OCI-LY7 (cell line): Measurements from ENCODE around the gene CAMSAP3. TPM values are rescaled to one million over a fixed set of nuclear protein-coding genes. Genes with fewer than 3 reads are reported as not detected.
A peak's percentile ranks its signal among the peaks of the same experiment; 100 is the strongest.

Source experiments
- BruUV-seq: library from RNA; stranded (reverse); fragments of 400-500 nt; replicated peaks from 2 replicates; lab custom pipeline; 2021; lab: Mats Ljungman, UMichigan
- CTCF ChIA-PET: fragments of 300-600 bp; sonication (Branson Sonifier 250); formaldehyde crosslinking; loops from one replicate; lab custom pipeline; 2022; ENCODE audit warnings: antibody characterized with exemption; ENCODE audit not compliant: unreplicated experiment; lab: Charles Lee
- POLR2A ChIA-PET: fragments of 300-600 bp; sonication (Branson Sonifier 250); formaldehyde crosslinking; loops from one replicate; lab custom pipeline; 2022; ENCODE audit warnings: antibody characterized with exemption; lab: Charles Lee
- DNase-seq: peaks from one replicate; pipeline ENCODE4 v3.0.0-alpha.2; 2015; ENCODE audit warnings: low spot score
- H2AFZ ChIP-seq: fragments of 200-600 bp; sonication (generic), shearing (Covaris generic); 2 replicates; pipeline ENCODE4 v1.6.1; 2014; ENCODE audit warnings: mild to moderate bottlenecking, antibody characterized with exemption, low read length, moderate library complexity
- H3K27ac ChIP-seq: fragments of 200-600 bp; sonication (generic); 2 replicates; pipeline ENCODE4 v1.5.1; 2014; ENCODE audit warnings: mixed run types, low read depth, mild to moderate bottlenecking, moderate library complexity, low read length, inconsistent platforms; ENCODE audit not compliant: poor library complexity, severe bottlenecking
- H3K36me3 ChIP-seq: fragments of 200-600 bp; sonication (generic); 2 replicates; pipeline ENCODE4 v1.6.1; 2014; ENCODE audit warnings: mild to moderate bottlenecking, antibody characterized with exemption, low read length, moderate library complexity, mixed read lengths; ENCODE audit not compliant: insufficient read depth
- H3K4me1 ChIP-seq: fragments of 200-600 bp; sonication (generic); 2 replicates; pipeline ENCODE4 v1.5.1; 2014; ENCODE audit warnings: mild to moderate bottlenecking, low read length; ENCODE audit not compliant: insufficient read depth, poor library complexity, severe bottlenecking
- H3K4me2 ChIP-seq: fragments of 200-600 bp; sonication (generic); 2 replicates; pipeline ENCODE4 v1.6.1; 2014; ENCODE audit warnings: mild to moderate bottlenecking, low read length
- H3K4me3 ChIP-seq: fragments of 200-600 bp; sonication (generic); 2 replicates; pipeline ENCODE4 v1.5.1; 2014; ENCODE audit warnings: mild to moderate bottlenecking, low read depth, low read length; ENCODE audit not compliant: poor library complexity, severe bottlenecking
- H3K79me2 ChIP-seq: fragments of 200-600 bp; sonication (generic); 2 replicates; pipeline ENCODE4 v1.6.1; 2016; ENCODE audit warnings: low read depth, mild to moderate bottlenecking, low read length, moderate library complexity, mixed read lengths; ENCODE audit not compliant: insufficient read depth
- H3K9me2 ChIP-seq: fragments of 200-600 bp; sonication (generic); 2 replicates; pipeline ENCODE4 v1.6.1; 2016; ENCODE audit warnings: mild to moderate bottlenecking, low read length, mixed read lengths; ENCODE audit not compliant: insufficient read depth
- H3K9me3 ChIP-seq: fragments of 200-600 bp; sonication (generic); 2 replicates; pipeline ENCODE4 v1.6.1; 2014; ENCODE audit warnings: mild to moderate bottlenecking, mixed run types, low read length, mixed read lengths
- H4K20me1 ChIP-seq: fragments of 200-600 bp; sonication (generic); 2 replicates; pipeline ENCODE4 v1.6.1; 2014; ENCODE audit warnings: mild to moderate bottlenecking, antibody characterized with exemption, low read length, moderate library complexity, mixed read lengths; ENCODE audit not compliant: insufficient read depth
- CTCF ChIP-seq: fragments of 200-600 bp; sonication (generic); conservative IDR thresholded peaks from 2 replicates; pipeline ENCODE4 v1.5.1; 2014; ENCODE audit warnings: mild to moderate bottlenecking, antibody characterized with exemption, low read length, moderate library complexity, mixed read lengths
- EZH2phosphoT487 ChIP-seq: fragments of 200-600 bp; sonication (generic); IDR thresholded peaks from 2 replicates; pipeline ENCODE4 v1.6.1; 2018; ENCODE audit warnings: low read depth, borderline replicate concordance, mild to moderate bottlenecking, mixed run types, antibody characterized with exemption, low read length, moderate library complexity, mixed read lengths
- intact Hi-C: fragments of 100-400 bp; cut with micrococcal nuclease; formaldehyde crosslinking; loops from one replicate; pipeline ENCODE4 v1.10.0; 2022; ENCODE audit not compliant: unreplicated experiment
- total RNA-seq, 2 experiments: library from RNA; depleted of rRNA in 1 of 2; stranded (reverse); fragments of >200 nt in 1 of 2; shearing (Covaris generic) in 1 of 2; gene quantifications; 2 replicates each; pipeline ENCODE4 v1.2.3, GENCODE V29; 2014 to 2022

The CAMSAP3 gene
- total RNA-seq, 2 experiments from 2014 or later: 1.6 to 1.9 TPM

GRCh38 chr19:7657131-7657751 lies 61.6 kb downstream of the CAMSAP3 start:
- Histone ChIP-seq H3K36me3 (no peaks in the 10 kb centered on the region), H3K9me2 (no peaks in the 10 kb centered on the region), H3K4me1 (peaks cover 11% of the 10 kb centered on the region), H4K20me1 (no peaks in the 10 kb centered on the region), H3K4me2 (no peak overlapping the region), H3K9me3 (no peaks in the 10 kb centered on the region), H2AFZ (peak overlapping the region; percentile 40; the same call in 1 of the 2 replicates), H3K4me3 (no peak overlapping the region), H3K79me2 (no peaks in the 10 kb centered on the region), H3K27ac (no peak overlapping the region)
- TF ChIP-seq EZH2phosphoT487 (no peak), CTCF (no peak)
- no TSS peak for BruUV-seq
- no peak for DNase-seq
- CTCF ChIA-PET: no interaction called here
- intact Hi-C loops: no loop called here
- POLR2A ChIA-PET: no interaction called here

DNA sequence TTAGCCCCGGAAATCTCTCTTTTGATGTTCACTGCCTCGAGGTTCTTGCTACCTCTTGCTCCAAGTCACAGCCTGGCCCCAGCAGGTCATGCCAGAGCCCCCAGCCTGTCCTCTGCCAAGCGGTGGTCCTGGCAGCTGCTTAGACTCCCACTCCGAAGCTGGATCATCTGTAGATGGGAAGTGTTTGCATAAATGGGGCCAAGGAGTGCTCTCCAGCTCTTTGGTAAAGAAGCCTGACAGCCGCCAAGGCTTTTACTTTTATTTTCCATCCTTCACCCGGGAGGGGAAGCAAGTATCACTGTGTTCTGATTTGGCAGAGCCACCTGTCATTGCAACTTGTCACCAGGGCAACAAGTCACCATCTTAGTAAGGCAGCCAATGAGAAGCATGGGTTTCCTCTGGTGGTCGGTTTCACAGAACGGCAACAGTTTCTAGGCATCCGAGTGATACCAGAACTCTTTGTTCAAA lies 62.6 kb downstream of the CAMSAP3 start:
- POLR2A ChIA-PET: no interaction called here
- peak overlapping the region; percentile 24 for H3K27ac ChIP-seq

More for the DNA sequence above, 62.6 kb downstream of the CAMSAP3 start:
- Histone ChIP-seq H3K9me3 (no peaks in the 10 kb centered on the region), H3K79me2 (no peaks in the 10 kb centered on the region), H3K4me2 (peak overlapping the region; percentile 69), H3K4me1 (peaks cover 9% of the 10 kb centered on the region), H2AFZ (peak overlapping the region; percentile 93), H3K4me3 (peak overlapping the region; percentile 52), H3K36me3 (no peaks in the 10 kb centered on the region), H3K9me2 (no peaks in the 10 kb centered on the region), H4K20me1 (no peaks in the 10 kb centered on the region)
- no peak for TF ChIP-seq EZH2phosphoT487
- no peak for TF ChIP-seq CTCF
- CTCF ChIA-PET: no interaction called here
- intact Hi-C loops: no loop called here
- BruUV-seq: no TSS peak
- peak; percentile 78 for DNase-seq
